GOT3 (cell line): ENCODE data around the gene SULT1C4.
"Not testable (repeated sequence)": the region's sequence is repeated elsewhere in the genome, so short reads cannot be mapped to it uniquely, and the experiment has no call there.

Source experiments
- DNase-seq: peaks from one replicate; lab custom pipeline; 2025; ENCODE audit warnings: mixed read lengths; lab: John Stamatoyannopoulos, UW

The SULT1C4 gene

DNA sequence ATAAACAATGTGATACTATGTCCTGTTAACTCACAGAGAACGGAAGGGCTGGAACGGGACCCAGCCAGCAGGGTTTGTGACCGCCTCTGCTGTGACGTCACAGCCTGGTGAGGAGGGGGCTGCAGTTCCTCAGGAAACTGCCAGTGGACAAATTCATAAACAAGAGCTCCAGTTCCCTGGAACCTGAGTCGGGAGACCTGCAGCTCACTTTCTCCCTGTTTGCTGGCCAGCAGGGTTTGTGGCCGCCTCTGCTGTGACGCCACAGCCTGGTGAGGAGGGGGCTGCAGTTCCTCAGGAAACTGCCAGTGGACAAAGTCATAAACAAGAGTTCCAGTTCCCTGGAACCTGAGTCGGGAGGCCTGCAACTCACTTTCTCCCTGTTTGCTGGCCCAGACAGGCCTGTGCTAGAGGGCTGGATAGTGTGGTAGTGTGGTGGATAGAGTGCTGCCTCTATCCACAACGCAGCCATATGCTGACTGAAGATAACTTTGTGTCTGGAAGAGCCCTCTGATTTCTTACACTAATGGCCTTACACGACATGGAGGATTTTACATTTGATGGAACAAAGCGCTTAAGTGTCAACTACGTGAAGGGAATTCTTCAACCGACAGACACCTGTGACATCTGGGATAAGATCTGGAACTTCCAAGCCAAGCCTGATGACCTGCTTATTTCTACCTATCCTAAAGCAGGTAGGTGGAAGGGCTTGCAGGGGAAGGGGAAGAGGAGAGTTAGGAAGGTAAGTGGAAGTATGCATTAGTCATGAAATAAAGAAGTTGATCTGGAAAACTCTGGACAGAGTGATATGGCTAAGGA, at the start of gene SULT1C4:
Gene SULT1C4 (plus strand): TSS at position 140 of the 816 bp plus-strand sequence. CDS start 384 bp downstream, at position 524.
- DNase-seq: no peak

- no peak for DNase-seq
Measured at GRCh38 chr2:108329771-108330170, 48.0 kb upstream of the SULT1C4 start.

- DNase-seq: no peak
Measured at GRCh38 chr2:108330979-108331378, 46.8 kb upstream of the SULT1C4 start.

DNA sequence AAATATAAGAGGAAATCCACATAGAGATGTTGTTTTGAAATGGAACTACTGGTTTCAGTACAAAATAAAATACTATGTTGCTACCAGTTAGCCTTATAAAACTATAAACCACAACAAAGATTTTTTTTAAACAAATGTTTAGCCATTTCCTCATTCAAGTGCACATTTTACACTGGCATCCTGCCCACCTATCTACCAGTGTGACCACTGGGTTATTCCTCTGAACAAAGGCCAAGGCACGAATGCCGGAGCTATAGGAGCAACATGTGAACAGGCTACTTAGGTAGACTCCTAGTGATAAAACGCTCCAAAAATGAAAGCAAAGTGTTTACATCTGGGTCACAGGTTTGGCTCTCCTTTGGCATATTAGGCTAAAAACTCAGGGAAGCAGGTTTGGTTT, 31.8 kb upstream of the SULT1C4 start:
- no peak for DNase-seq

DNA sequence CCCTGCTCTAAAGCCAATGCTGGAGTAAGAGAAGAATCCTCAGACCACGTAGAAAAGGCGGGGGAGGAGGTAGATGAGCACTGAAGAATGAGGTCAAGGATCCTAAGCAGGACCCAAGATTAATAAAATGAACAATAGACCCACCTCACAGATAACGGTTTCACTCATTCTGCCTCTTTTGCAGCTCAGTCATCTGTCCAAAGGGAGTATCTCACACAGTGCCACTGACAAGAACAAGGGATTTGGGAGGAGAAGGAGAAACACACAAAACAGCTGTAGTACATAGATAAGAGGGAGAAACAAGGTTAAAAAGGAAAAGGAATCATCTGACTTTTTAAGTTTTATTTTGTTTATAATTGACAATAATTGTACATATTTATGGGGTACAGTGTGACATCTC, 30.9 kb upstream of the SULT1C4 start:
- DNase-seq: no peak

DNA sequence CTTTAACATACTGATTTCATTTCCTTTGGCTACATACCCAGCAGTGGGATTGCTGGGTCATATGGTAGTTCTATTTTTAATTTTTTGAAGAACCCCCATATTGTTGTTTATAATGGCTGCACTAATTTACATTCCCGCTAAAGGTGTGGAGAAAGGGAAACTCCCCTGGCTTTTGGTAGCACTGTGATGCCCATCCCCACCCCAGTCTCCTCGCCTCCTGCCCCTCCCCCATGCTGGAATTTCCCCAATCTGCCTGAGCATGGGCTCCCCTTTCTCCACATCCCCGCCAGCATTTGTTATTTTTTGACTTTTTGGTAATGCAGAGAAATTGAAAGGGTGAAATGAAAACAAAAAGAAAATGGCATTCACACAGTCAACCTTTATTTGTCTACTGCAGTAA, 30.0 kb upstream of the SULT1C4 start:
- DNase-seq: no peak

GRCh38 chr2:108348816-108349570, 28.8 kb upstream of the SULT1C4 start:
- DNase-seq: no peak

DNA sequence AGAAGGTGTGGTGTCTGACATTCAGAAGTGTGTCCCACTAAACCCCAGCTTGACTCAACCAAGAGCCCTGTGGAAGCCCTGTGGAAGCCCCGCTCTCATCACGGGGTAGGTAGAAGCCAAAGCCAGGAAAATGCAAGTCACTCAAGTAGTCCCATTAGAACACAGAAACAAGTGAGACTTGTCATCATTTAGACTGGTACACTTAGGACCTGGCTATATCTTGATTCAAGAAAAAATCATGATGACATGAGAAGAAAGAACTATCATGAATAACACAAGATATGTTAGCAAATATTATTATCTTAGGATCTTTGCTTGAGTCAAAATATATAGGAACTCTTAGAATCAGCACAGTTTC, 28.2 kb upstream of the SULT1C4 start:
- DNase-seq: no peak

- DNase-seq: no peak
Measured at GRCh38 chr2:108351889-108352288, 25.9 kb upstream of the SULT1C4 start.

DNA sequence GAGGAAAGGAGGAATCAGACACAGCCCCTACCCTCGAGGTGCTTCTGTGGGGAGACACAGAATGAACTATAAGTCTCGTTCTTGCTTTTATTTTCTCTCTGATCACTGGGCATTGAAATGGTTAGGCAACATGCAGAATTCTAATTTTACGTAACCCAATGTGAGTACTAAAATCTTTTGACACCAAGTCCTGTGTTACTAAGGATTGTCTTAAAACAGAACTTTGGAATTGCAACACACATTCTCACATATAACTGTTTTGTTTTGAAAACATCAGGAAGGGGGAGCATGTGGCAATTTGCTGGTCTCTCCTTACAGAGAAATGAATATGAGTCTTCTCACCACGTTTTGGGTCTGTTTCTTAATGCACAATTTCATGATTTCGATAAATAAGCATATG, 23.6 kb upstream of the SULT1C4 start:
- DNase-seq: no peak

DNA sequence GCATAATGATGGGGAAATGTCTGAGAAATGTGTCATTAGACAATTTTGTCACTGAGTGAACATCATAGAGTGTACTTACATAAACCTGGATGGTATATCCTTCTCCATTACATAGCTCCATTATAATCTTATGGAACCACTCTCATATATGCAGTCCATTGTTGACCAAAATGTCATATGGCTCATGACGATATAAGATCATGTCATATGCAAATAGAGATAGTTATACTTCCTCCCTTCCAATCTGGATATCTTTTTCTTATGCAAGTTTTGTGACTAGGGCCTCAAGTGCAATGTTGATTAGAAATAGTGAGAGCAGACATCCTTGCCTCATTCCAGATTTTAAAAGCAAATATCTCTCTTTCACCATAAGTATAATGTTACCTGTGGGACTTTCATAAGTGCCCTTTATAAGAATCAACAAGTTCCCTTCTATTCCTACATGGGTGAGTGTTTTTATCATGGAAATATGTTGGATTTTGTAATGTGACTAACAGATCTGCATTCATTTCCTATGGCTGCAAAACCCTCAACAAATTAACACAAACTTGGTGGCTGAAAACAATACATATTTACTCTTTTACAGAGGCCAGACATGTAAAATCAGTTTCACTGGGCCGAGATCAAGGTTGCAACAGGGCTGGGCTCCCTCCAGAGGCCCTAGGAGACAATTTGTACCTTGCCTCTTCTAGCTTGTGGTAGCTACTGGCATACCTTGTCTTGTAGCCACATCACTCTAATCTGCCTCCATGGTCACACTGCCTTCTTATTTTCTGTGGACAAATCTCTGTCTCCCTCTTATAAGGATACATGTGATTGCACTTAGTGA, 21.6 kb upstream of the SULT1C4 start:
- no peak for DNase-seq

DNA sequence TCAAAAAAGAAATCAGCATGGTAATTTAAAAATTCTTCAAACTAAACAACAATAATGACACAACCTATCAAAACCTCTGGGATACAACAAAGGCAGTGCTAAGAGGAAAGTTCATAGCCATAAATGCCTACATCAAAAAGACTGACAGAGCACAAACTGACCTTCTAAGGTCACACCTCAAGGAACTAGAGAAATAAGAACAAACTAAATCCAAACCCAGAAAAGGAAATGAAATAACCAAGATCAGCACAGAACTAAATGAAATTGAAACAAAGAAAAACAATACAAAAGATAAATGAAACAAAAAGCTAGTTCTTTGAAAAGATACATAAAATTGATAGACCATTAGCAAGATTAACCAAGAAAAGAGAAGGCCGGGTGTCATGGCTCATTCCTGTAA, 18.4 kb upstream of the SULT1C4 start:
- not testable (repeated sequence) for DNase-seq

DNA sequence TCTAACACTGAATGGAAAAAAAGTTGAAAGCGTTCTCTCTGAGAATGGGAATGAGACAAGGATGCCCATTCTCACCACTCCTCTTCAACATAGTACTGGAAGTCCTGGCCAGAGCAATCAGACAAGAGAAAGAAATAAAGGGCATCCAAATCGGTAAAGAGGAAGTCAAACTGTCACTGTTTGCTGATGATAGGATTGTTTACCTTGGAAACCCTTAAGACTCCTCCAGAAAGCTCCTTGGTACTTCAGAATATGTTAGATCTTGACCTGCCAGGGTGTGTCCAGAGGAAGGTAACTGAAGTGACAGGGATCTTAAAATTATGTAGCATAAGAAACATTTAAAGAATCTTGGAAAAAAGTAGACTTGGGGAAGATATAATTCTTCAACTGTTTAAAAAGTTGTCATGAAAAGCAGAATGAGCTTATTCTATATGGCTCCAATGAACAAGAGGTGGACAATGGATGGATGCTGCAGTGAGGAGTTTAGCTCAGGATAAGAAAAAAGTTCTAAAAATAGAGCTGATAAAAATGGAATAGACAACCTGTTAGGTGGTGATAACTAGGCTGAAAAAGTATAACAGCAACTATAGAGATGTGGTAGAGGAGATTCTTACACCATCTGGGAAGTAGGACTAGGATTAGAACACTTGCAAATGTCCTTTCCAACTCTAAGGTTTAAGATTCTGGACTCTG, 16.8 kb upstream of the SULT1C4 start:
- no peak for DNase-seq

GRCh38 chr2:108363024-108363907, 14.5 kb upstream of the SULT1C4 start:
- DNase-seq: no peak

- no peak for DNase-seq
Measured at GRCh38 chr2:108363908-108364225, 13.9 kb upstream of the SULT1C4 start.

- DNase-seq: no peak
Measured at GRCh38 chr2:108364676-108365297, 13.0 kb upstream of the SULT1C4 start.

DNA sequence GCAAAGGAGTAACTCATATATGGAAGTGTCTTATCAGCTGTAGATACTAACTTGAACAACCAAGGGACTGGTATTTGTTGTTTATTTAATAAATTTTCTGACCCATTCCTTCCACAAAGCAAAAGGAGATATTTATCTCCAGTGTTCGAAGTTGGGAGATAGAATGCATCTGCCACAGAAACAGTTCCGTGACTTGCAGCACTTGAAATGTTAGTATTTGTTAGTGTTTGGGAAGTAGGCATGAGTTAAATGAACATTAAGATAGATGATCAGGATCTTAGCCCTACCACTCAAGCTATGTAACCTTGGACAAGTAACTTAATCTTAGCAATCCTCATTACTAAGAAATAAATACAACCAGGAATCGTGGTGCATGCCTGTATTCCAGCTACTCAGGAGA, 12.1 kb upstream of the SULT1C4 start:
- DNase-seq: no peak

DNA sequence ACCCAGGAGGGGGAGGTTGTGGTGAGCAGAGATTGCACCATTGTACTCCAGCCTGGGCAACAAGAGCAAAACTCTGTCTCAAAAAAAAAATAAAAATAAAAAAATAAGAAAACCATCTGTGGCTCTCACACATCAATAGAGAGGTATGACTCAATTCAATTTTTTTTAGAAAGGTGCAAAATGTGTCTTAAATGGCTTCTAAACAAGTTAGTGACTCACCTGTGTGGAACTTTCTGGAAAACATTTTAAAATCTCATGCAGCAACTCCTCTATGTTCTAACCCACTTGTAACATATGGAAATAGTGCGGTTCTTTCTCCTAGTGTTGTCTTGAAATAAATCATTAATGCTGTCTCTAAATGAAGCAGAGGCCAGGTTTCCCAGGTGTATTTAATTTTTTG, 10.7 kb upstream of the SULT1C4 start:
- DNase-seq: no peak

GRCh38 chr2:108367561-108368175, 10.1 kb upstream of the SULT1C4 start:
- no peak for DNase-seq

DNA sequence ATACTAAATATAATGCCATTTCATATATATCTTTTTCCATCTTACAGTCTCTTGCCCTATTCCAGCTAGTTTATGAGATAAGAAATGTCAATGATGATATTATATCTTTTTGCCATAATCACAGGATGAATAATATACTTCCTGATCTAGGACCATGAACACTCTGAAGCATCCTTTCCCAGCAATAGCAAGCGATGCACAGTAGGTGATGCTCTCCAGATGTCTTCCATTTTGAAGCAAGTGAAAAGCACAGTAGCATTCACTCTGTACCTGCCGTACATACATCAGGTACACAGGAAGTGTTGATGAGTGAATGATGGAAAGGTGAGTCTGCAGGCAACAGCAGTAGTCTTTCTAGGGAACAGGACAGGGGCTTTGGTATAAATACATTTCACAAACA, 8.6 kb upstream of the SULT1C4 start:
- no peak for DNase-seq
